Body of pancreas (tissue), 4 donors: ENCODE results near the gene ORAI2. TPM values are rescaled to one million over a fixed set of nuclear protein-coding genes. Genes with fewer than 3 reads are reported as not detected.
A peak's percentile ranks its signal among the peaks of the same experiment; 100 is the strongest.
"Not testable (repeated sequence)": the region's sequence is repeated elsewhere in the genome, so short reads cannot be mapped to it uniquely, and the experiment has no call there.

Experiments used
- ATAC-seq: fragments of 150-250 bp; one replicate; pipeline ENCODE4 v1.9.1; 2016
- DNase-seq, 4 donors: peaks; one replicate each; pipeline ENCODE4 v3.0.0-alpha.2; 2019
- H3K27ac ChIP-seq, 4 donors: fragments of 200-600 bp; sonication (generic); 1 replicate in 3 of 4; 2 replicates in 1 of 4; pipeline versions ENCODE4 v1.5.1 to v1.6.1; 2016 to 2019; ENCODE audit warnings: mild to moderate bottlenecking in 1 of 4, mixed read lengths in 1 of 4, moderate library complexity in 1 of 4
- H3K27me3 ChIP-seq, 2 donors: fragments of 200-600 bp; sonication (generic); one replicate each; pipeline ENCODE4 v1.6.0; 2016; ENCODE audit warnings: mild to moderate bottlenecking in 1 of 2
- H3K36me3 ChIP-seq, 2 donors: fragments of 200-600 bp; sonication (generic); replicated peaks in 1 of 2; 2 replicates each; pipeline ENCODE4 v1.5.1; 2016; ENCODE audit warnings: low read depth in 2 of 2; ENCODE audit not compliant: insufficient read depth in 1 of 2
- H3K4me1 ChIP-seq: fragments of 200-600 bp; sonication (generic); one replicate; pipeline ENCODE4 v1.6.0; 2016
- H3K4me3 ChIP-seq, 2 donors: fragments of 200-600 bp; sonication (generic); 1 replicate in 1 of 2; 2 replicates in 1 of 2; pipeline ENCODE4 v1.5.1; 2016 to 2019
- H3K9me3 ChIP-seq, 3 donors: fragments of 200-600 bp; sonication (generic); 1 replicate in 2 of 3; 2 replicates in 1 of 3; pipeline ENCODE4 v1.5.1; 2016
- CTCF ChIP-seq, 7 experiments: fragments of 450-650 bp in 4 of 7; fragments of 200-600 bp in 3 of 7; sonication (generic) in 3 of 7; IDR thresholded peaks; one replicate each; pipeline ENCODE4 v1.5.1; 2016 to 2019; ENCODE audit warnings: antibody characterized with exemption in 7 of 7
- POLR2A ChIP-seq, 3 donors: fragments of 450-650 bp; IDR thresholded peaks; one replicate each; pipeline ENCODE4 v1.6.1; 2016; ENCODE audit warnings: antibody characterized with exemption in 3 of 3, mild to moderate bottlenecking in 2 of 3
- WGBS, 2 donors: methylation state at CpG; one replicate each; pipeline ENCODE4 v1.1.5; 2017; 5-methylcytosine and 5-hydroxymethylcytosine counted together
- intact Hi-C: fragments of 100-400 bp; cut with DNase I; formaldehyde crosslinking; loops from one replicate; pipeline ENCODE4 v1.15.1; 2023
- total RNA-seq, 2 donors: library from RNA; depleted of rRNA; stranded (reverse); fragments of >200 nt; gene quantifications; one replicate each; pipeline ENCODE4 v1.1.0, GENCODE V29; 2016

Gene ORAI2
- total RNA-seq, 2 donors from 2014 or later = 11.7 to 20.8 TPM

GRCh38 chr7:102478314-102479208, 45.2 kb downstream of the ORAI2 start, which contains the start of gene POLR2J:
POLR2J (minus strand) TSS chr7:102478922; CDS start chr7:102478860, 62 bp downstream.
- peak within 1 kb of the TSS in 3 of 4 donors; percentile 30 to 68 (median 54) for H3K27ac ChIP-seq
- WGBS, 2 donors = 0% methylated on average over 49 of the region's 72 CpGs; no CpG with 5 or more reads in 1 of the 2 donors
- H3K36me3 ChIP-seq, intact Hi-C loops, H3K9me3 ChIP-seq, H3K4me1 ChIP-seq, H3K27me3 ChIP-seq: not testable (repeated sequence)
- H3K4me3 ChIP-seq = peak within 1 kb of the TSS in 1 of 2 donors; percentile 34
- ATAC-seq (peak; percentile 92), DNase-seq (peak; percentile 68 to 93 (median 90))
- TF ChIP-seq CTCF (IDR thresholded peaks at IDR 0.05) (peak in 6 of 7 experiments; percentile 26 to 76 (median 45)), POLR2A (IDR thresholded peaks at IDR 0.05) (peak in 2 of 3 donors; percentile 25 to 72)

- H3K4me1 ChIP-seq, H3K9me3 ChIP-seq, DNase-seq, H3K27me3 ChIP-seq, intact Hi-C loops, H3K36me3 ChIP-seq, H3K27ac ChIP-seq, H3K4me3 ChIP-seq: not testable (repeated sequence)
- peak; percentile 4 for ATAC-seq
- whole genome bisulfite sequencing, 2 donors = no CpG with 5 or more reads among the region's 10 CpGs
These were observed 45.8 kb downstream of the ORAI2 start for GRCh38 chr7:102479209-102479584.

- ATAC-seq = not testable (repeated sequence)
- DNase-seq = peak; percentile 44 to 80 (median 68)
These were observed 46.7 kb downstream of the ORAI2 start for GRCh38 chr7:102479982-102480637.

GRCh38 chr7:102481962-102482361, 48.6 kb downstream of the ORAI2 start:
- H3K27me3 ChIP-seq, H3K36me3 ChIP-seq, H3K4me3 ChIP-seq, intact Hi-C loops, H3K9me3 ChIP-seq, ATAC-seq, H3K27ac ChIP-seq, H3K4me1 ChIP-seq: not testable (repeated sequence)
- DNase-seq = peak in 1 of 4 donors; percentile 1
- no CpG with 5 or more reads among the region's 10 CpGs for WGBS, 2 donors

More at GRCh38 chr7:102479982-102480637, 46.7 kb downstream of the ORAI2 start:
- intact Hi-C loops, H3K4me3 ChIP-seq, H3K9me3 ChIP-seq, H3K36me3 ChIP-seq, H3K27me3 ChIP-seq, H3K4me1 ChIP-seq, H3K27ac ChIP-seq: not testable (repeated sequence)
- 2% methylated on average over 6 to 8 of the region's 11 CpGs for WGBS, 2 donors
- peak; percentile 11 to 69 (median 40) for TF ChIP-seq CTCF (IDR thresholded peaks at IDR 0.05)

- no CpG with 5 or more reads among the region's 5 CpGs for WGBS, 2 donors
- H3K27ac ChIP-seq, ATAC-seq, H3K4me3 ChIP-seq, intact Hi-C loops, H3K36me3 ChIP-seq, H3K9me3 ChIP-seq, H3K27me3 ChIP-seq, H3K4me1 ChIP-seq, DNase-seq: not testable (repeated sequence)
These were observed 50.9 kb downstream of the ORAI2 start for GRCh38 chr7:102484317-102484716.

- H3K27ac ChIP-seq, H3K4me3 ChIP-seq, H3K4me1 ChIP-seq, H3K36me3 ChIP-seq, H3K27me3 ChIP-seq, H3K9me3 ChIP-seq, intact Hi-C loops: not testable (repeated sequence)
- peak; percentile 73 for ATAC-seq
- WGBS, 2 donors = 70% methylated on average over 2 of the region's 12 CpGs; no CpG with 5 or more reads in 1 of the 2 donors
- DNase-seq = peak; percentile 39 to 85 (median 79)
These were observed 57.2 kb downstream of the ORAI2 start for GRCh38 chr7:102490529-102491075.

- H3K4me3 ChIP-seq, H3K4me1 ChIP-seq, H3K36me3 ChIP-seq, H3K27me3 ChIP-seq, H3K27ac ChIP-seq, H3K9me3 ChIP-seq, intact Hi-C loops: not testable (repeated sequence)
- WGBS, 2 donors = no CpG with 5 or more reads among the region's 33 CpGs
- ATAC-seq (peak; percentile 91), DNase-seq (peak in 1 of 4 donors; percentile 72)
These were observed 60.0 kb downstream of the ORAI2 start for GRCh38 chr7:102493220-102493935.

- DNase-seq = peak in 3 of 4 donors; percentile 10 to 19 (median 13)
- intact Hi-C loops, H3K9me3 ChIP-seq, H3K27me3 ChIP-seq, H3K36me3 ChIP-seq, H3K4me1 ChIP-seq, H3K27ac ChIP-seq, H3K4me3 ChIP-seq, ATAC-seq: not testable (repeated sequence)
- 29% methylated on average over 5 of the region's 15 CpGs; no CpG with 5 or more reads in 1 of the 2 donors for WGBS, 2 donors
These were observed 60.7 kb downstream of the ORAI2 start for GRCh38 chr7:102494026-102494425.
